Activated CD4-positive, alpha-beta T cell treated with anti-CD3 and anti-CD28 coated beads, Interleukin-2, amount 10 ng/mL, durations not matched to agents 7 days and 5 days (primary cell): ENCODE data around the gene SLC25A42. TPM values are rescaled to one million over a fixed set of nuclear protein-coding genes. Genes with fewer than 3 reads are reported as not detected.

ENCODE experiments used
- CTCF ChIA-PET: fragments of 350-600 bp; sonication (Branson Sonifier 250); formaldehyde crosslinking; loops from one replicate; lab custom pipeline; 2021; ENCODE audit warnings: antibody characterized with exemption; lab: Charles Lee
- POLR2A ChIA-PET: fragments of 350-600 bp; sonication (Branson Sonifier 250); formaldehyde crosslinking; loops from one replicate; lab custom pipeline; 2021; ENCODE audit warnings: antibody characterized with exemption; lab: Charles Lee
- DNase-seq: peaks from one replicate; pipeline ENCODE4 v3.0.0-alpha.2; 2020
- H3K27ac Mint-ChIP-seq: one replicate; pipeline ENCODE4 v1.8.0; 2021; ENCODE audit warnings: mild to moderate bottlenecking, moderate library complexity, mixed read lengths
- H3K27me3 Mint-ChIP-seq: one replicate; pipeline ENCODE4 v1.8.0; 2021; ENCODE audit warnings: mixed read lengths
- H3K36me3 Mint-ChIP-seq: one replicate; pipeline ENCODE4 v1.8.0; 2021; ENCODE audit warnings: low read depth, mixed read lengths
- H3K4me1 Mint-ChIP-seq: one replicate; pipeline ENCODE4 v1.8.0; 2021; ENCODE audit warnings: mixed read lengths
- H3K4me3 Mint-ChIP-seq: one replicate; pipeline ENCODE4 v1.8.0; 2021; ENCODE audit warnings: mild to moderate bottlenecking, moderate library complexity, mixed read lengths
- H3K9me3 Mint-ChIP-seq: one replicate; pipeline ENCODE4 v1.8.0; 2021; ENCODE audit warnings: mixed read lengths
- total RNA-seq, 2 experiments: library from RNA; stranded (reverse); gene quantifications; one replicate each; pipeline ENCODE4 v1.2.3, GENCODE V29; 2021

SLC25A42 gene
- total RNA-seq, 2 experiments from 2014 or later, result 20.6 to 22.2 TPM

- peak; percentile 88 for DNase-seq
- Mint-ChIP-seq H3K4me3 (peak within 1 kb of the TSS; percentile 99), H3K9me3 (no peaks in the 10 kb centered on the region), H3K27me3 (no peaks in the 10 kb centered on the region), H3K4me1 (peaks cover 43% of the 10 kb centered on the region), H3K27ac (peak within 1 kb of the TSS; percentile 97), H3K36me3 (peaks cover 37% of the 10 kb centered on the region)
- POLR2A ChIA-PET, result no interaction called here
- CTCF ChIA-PET, result no interaction called here
These were observed 30.2 kb upstream of the SLC25A42 start, which contains the start of the genes ARMC6 and SUGP2 for GRCh38 chr19:19033426-19034203. TSS of gene ARMC6 (plus strand) at chr19:19033603. CDS start at chr19:19034210, 607 bp downstream. TSS of gene SUGP2 (minus strand) at chr19:19033517. CDS start at chr19:19031071, 2,446 bp downstream.

GRCh38 chr19:19034204-19034624 is 29.6 kb upstream of the SLC25A42 start:
- DNase-seq, result peak; percentile 88
- POLR2A ChIA-PET, result interaction anchor here (0.6 kb wide), 1 partner anchor 115 kb away, joined by 5 read pairs; the partner anchor contains the start of gene COPE

GRCh38 chr19:19039901-19040300 is 23.9 kb upstream of the SLC25A42 start:
- ChIA-PET POLR2A (no interaction called here), CTCF (no interaction called here)
- Mint-ChIP-seq H3K9me3 (no peaks in the 10 kb centered on the region), H3K27me3 (no peaks in the 10 kb centered on the region), H3K27ac (peak overlapping the region; percentile 71), H3K4me3 (no peak overlapping the region), H3K36me3 (peaks cover 33% of the 10 kb centered on the region), H3K4me1 (peaks cover 35% of the 10 kb centered on the region)
- peak; percentile 44 for DNase-seq

More at GRCh38 chr19:19034204-19034624, 29.6 kb upstream of the SLC25A42 start:
- peaks cover 45% of the 10 kb centered on the region for H3K4me1 Mint-ChIP-seq
- H3K4me3 Mint-ChIP-seq, result peak overlapping the region; percentile 81
- no peaks in the 10 kb centered on the region for H3K27me3 Mint-ChIP-seq
- peaks cover 39% of the 10 kb centered on the region for H3K36me3 Mint-ChIP-seq
- peak overlapping the region; percentile 94 for H3K27ac Mint-ChIP-seq
- CTCF ChIA-PET, result interaction anchor here (0.6 kb wide), 1 partner anchor 46 kb away, joined by 3 read pairs; no protein-coding TSS in a partner anchor
- H3K9me3 Mint-ChIP-seq, result no peaks in the 10 kb centered on the region

- ChIA-PET CTCF (no interaction called here), POLR2A (no interaction called here)
- Mint-ChIP-seq H3K27ac (peak overlapping the region; percentile 71), H3K4me1 (peaks cover 29% of the 10 kb centered on the region), H3K36me3 (peaks cover 33% of the 10 kb centered on the region), H3K27me3 (no peaks in the 10 kb centered on the region), H3K4me3 (no peak overlapping the region), H3K9me3 (no peaks in the 10 kb centered on the region)
- DNase-seq, result no peak
These were observed 23.4 kb upstream of the SLC25A42 start for GRCh38 chr19:19040417-19040816.

GRCh38 chr19:19042732-19043280 is 21.0 kb upstream of the SLC25A42 start:
- peaks cover 19% of the 10 kb centered on the region for H3K4me1 Mint-ChIP-seq
- H3K9me3 Mint-ChIP-seq, result no peaks in the 10 kb centered on the region
- H3K27ac Mint-ChIP-seq, result no peak overlapping the region
- H3K36me3 Mint-ChIP-seq, result peaks cover 30% of the 10 kb centered on the region
- H3K27me3 Mint-ChIP-seq, result no peaks in the 10 kb centered on the region
- POLR2A ChIA-PET, result no interaction called here
- CTCF ChIA-PET, result interaction anchor here (0.6 kb wide), 1 partner anchor 55 kb away, joined by 5 read pairs; no protein-coding TSS in a partner anchor
- no peak overlapping the region for H3K4me3 Mint-ChIP-seq
- DNase-seq, result no peak

GRCh38 chr19:19043481-19043880 is 20.3 kb upstream of the SLC25A42 start:
- no peak for DNase-seq
- Mint-ChIP-seq H3K4me1 (peaks cover 19% of the 10 kb centered on the region), H3K4me3 (no peak overlapping the region), H3K9me3 (no peaks in the 10 kb centered on the region), H3K36me3 (peaks cover 27% of the 10 kb centered on the region), H3K27ac (no peak overlapping the region), H3K27me3 (no peaks in the 10 kb centered on the region)
- ChIA-PET POLR2A (no interaction called here), CTCF (interaction anchor here (0.6 kb wide), 1 partner anchor 54 kb away, joined by 5 read pairs; no protein-coding TSS in a partner anchor)

- no peak overlapping the region for H3K27ac Mint-ChIP-seq
- POLR2A ChIA-PET, result no interaction called here
- H3K4me1 Mint-ChIP-seq, result peaks cover 19% of the 10 kb centered on the region
- H3K4me3 Mint-ChIP-seq, result no peak overlapping the region
- CTCF ChIA-PET, result no interaction called here
- no peaks in the 10 kb centered on the region for H3K27me3 Mint-ChIP-seq
- no peaks in the 10 kb centered on the region for H3K9me3 Mint-ChIP-seq
- peaks cover 30% of the 10 kb centered on the region for H3K36me3 Mint-ChIP-seq
- no peak for DNase-seq
These were observed 19.9 kb upstream of the SLC25A42 start for GRCh38 chr19:19043881-19044280.

- Mint-ChIP-seq H3K27me3 (no peaks in the 10 kb centered on the region), H3K4me1 (no peaks in the 10 kb centered on the region), H3K27ac (peak overlapping the region; percentile 46), H3K36me3 (peaks cover 29% of the 10 kb centered on the region), H3K4me3 (no peak overlapping the region), H3K9me3 (no peaks in the 10 kb centered on the region)
- DNase-seq, result no peak
- POLR2A ChIA-PET, result no interaction called here
- CTCF ChIA-PET, result no interaction called here
These were observed 14.4 kb upstream of the SLC25A42 start for GRCh38 chr19:19049406-19049805.

- no peaks in the 10 kb centered on the region for H3K27me3 Mint-ChIP-seq
- no peaks in the 10 kb centered on the region for H3K9me3 Mint-ChIP-seq
- H3K4me3 Mint-ChIP-seq, result no peak overlapping the region
- H3K36me3 Mint-ChIP-seq, result peaks cover 27% of the 10 kb centered on the region
- H3K27ac Mint-ChIP-seq, result no peak overlapping the region
- no peaks in the 10 kb centered on the region for H3K4me1 Mint-ChIP-seq
- ChIA-PET CTCF (no interaction called here), POLR2A (no interaction called here)
- DNase-seq, result no peak
These were observed 13.7 kb upstream of the SLC25A42 start for GRCh38 chr19:19050104-19050503.

GRCh38 chr19:19050731-19051130 is 13.1 kb upstream of the SLC25A42 start:
- H3K4me1 Mint-ChIP-seq, result no peaks in the 10 kb centered on the region
- no peak for DNase-seq
- H3K9me3 Mint-ChIP-seq, result no peaks in the 10 kb centered on the region
- H3K27me3 Mint-ChIP-seq, result no peaks in the 10 kb centered on the region
- CTCF ChIA-PET, result no interaction called here
- no peak overlapping the region for H3K27ac Mint-ChIP-seq
- H3K4me3 Mint-ChIP-seq, result no peak overlapping the region
- peaks cover 27% of the 10 kb centered on the region for H3K36me3 Mint-ChIP-seq
- POLR2A ChIA-PET, result no interaction called here

GRCh38 chr19:19051478-19052213 is 12.1 kb upstream of the SLC25A42 start:
- Mint-ChIP-seq H3K27me3 (no peaks in the 10 kb centered on the region), H3K27ac (no peak overlapping the region), H3K4me1 (no peaks in the 10 kb centered on the region), H3K4me3 (no peak overlapping the region), H3K9me3 (no peaks in the 10 kb centered on the region), H3K36me3 (peaks cover 24% of the 10 kb centered on the region)
- ChIA-PET POLR2A (no interaction called here), CTCF (interaction anchor here (0.7 to 2.1 kb wide), 2 partner anchors 13 to 202 kb away, joined by 3 to 6 read pairs; no protein-coding TSS in a partner anchor)
- DNase-seq, result no peak

- CTCF ChIA-PET, result interaction anchor here (0.6 to 2.1 kb wide), 4 partner anchors 14 to 107 kb away, joined by 3 to 6 read pairs (median 3); no protein-coding TSS in a partner anchor
- Mint-ChIP-seq H3K27me3 (no peaks in the 10 kb centered on the region), H3K4me1 (no peaks in the 10 kb centered on the region), H3K9me3 (no peaks in the 10 kb centered on the region), H3K27ac (no peak overlapping the region), H3K4me3 (no peak overlapping the region), H3K36me3 (peaks cover 17% of the 10 kb centered on the region)
- no peak for DNase-seq
- POLR2A ChIA-PET, result no interaction called here
These were observed 10.9 kb upstream of the SLC25A42 start for GRCh38 chr19:19052921-19053320.
